DOHH2 (cell line): ENCODE data around the gene IGFL2.
"Not testable (repeated sequence)": the region's sequence is repeated elsewhere in the genome, so short reads cannot be mapped to it uniquely, and the experiment has no call there.

Source experiments
- H3F3A ChIP-seq: fragments of 200-600 bp; sonication (generic), shearing (Covaris generic); 2 replicates; pipeline ENCODE4 v1.6.0; 2016; ENCODE audit warnings: antibody characterized with exemption, mild to moderate bottlenecking; ENCODE audit not compliant: control insufficient read depth, insufficient read depth
- H3K27ac ChIP-seq: fragments of 200-600 bp; sonication (generic); 2 replicates; pipeline ENCODE4 v1.5.1; 2014; ENCODE audit warnings: low read depth, mild to moderate bottlenecking, low read length, moderate library complexity
- H3K27me3 ChIP-seq: fragments of 200-600 bp; sonication (generic); 2 replicates; pipeline ENCODE4 v1.6.1; 2014; ENCODE audit warnings: mild to moderate bottlenecking, low read length, mixed read lengths; ENCODE audit not compliant: control insufficient read depth
- H3K36me3 ChIP-seq: fragments of 200-600 bp; sonication (generic); 2 replicates; pipeline ENCODE4 v1.6.1; 2014; ENCODE audit warnings: mild to moderate bottlenecking, low read length, moderate library complexity, mixed read lengths; ENCODE audit not compliant: control insufficient read depth
- H3K4me1 ChIP-seq: fragments of 200-600 bp; sonication (generic); 2 replicates; pipeline ENCODE4 v1.6.1; 2014; ENCODE audit warnings: mild to moderate bottlenecking, low read length, mixed read lengths; ENCODE audit not compliant: control insufficient read depth
- H3K4me2 ChIP-seq: fragments of 200-600 bp; sonication (generic); 2 replicates; pipeline ENCODE4 v1.6.0; 2014; ENCODE audit warnings: mild to moderate bottlenecking, low read length, moderate library complexity
- H3K4me3 ChIP-seq: fragments of 200-600 bp; sonication (generic); 2 replicates; pipeline ENCODE4 v1.5.1; 2014; ENCODE audit warnings: mild to moderate bottlenecking, low read length, mixed read lengths
- H3K79me2 ChIP-seq: fragments of 200-600 bp; sonication (generic); 2 replicates; pipeline ENCODE4 v1.6.1; 2014; ENCODE audit warnings: mild to moderate bottlenecking, low read length, mixed read lengths; ENCODE audit not compliant: control insufficient read depth
- H3K9me2 ChIP-seq: fragments of 200-600 bp; sonication (generic); replicated peaks from 2 replicates; pipeline ENCODE4 v1.6.1; 2014; ENCODE audit warnings: mild to moderate bottlenecking, low read length, mixed read lengths; ENCODE audit not compliant: control insufficient read depth
- H3K9me3 ChIP-seq: fragments of 200-600 bp; sonication (generic); 2 replicates; pipeline ENCODE4 v1.6.1; 2014; ENCODE audit warnings: antibody characterized with exemption, low read length, mixed read lengths; ENCODE audit not compliant: control insufficient read depth, insufficient read depth
- H4K20me1 ChIP-seq: fragments of 200-600 bp; sonication (generic); 2 replicates; pipeline ENCODE4 v1.6.0; 2014; ENCODE audit warnings: low read depth, mild to moderate bottlenecking, antibody characterized with exemption, low read length, moderate library complexity; ENCODE audit not compliant: control insufficient read depth, insufficient read depth
- CTCF ChIP-seq: fragments of 200-600 bp; sonication (generic); IDR thresholded peaks from one replicate; pipeline ENCODE4 v1.5.1; 2014; ENCODE audit warnings: antibody characterized with exemption, mild to moderate bottlenecking, low read depth, low read length; ENCODE audit not compliant: poor library complexity, severe bottlenecking
- EZH2phosphoT487 ChIP-seq: fragments of 200-600 bp; sonication (generic); IDR thresholded peaks from 2 replicates; pipeline ENCODE4 v1.6.1; 2017; ENCODE audit warnings: borderline replicate concordance, mild to moderate bottlenecking, antibody characterized with exemption, low read length, moderate library complexity, mixed read lengths

Gene IGFL2

GRCh38 chr19:46147791-46148288, at the start of gene IGFL2:
Gene IGFL2 (plus strand): TSS chr19:46148238. CDS start chr19:46148279, 41 bp downstream.
- Histone ChIP-seq H3K27ac (no peak within 1 kb of the TSS), H3K36me3 (no peaks in the 10 kb centered on the region), H3K4me1 (no peaks in the 10 kb centered on the region), H4K20me1 (no peaks in the 10 kb centered on the region), H3K27me3 (peaks cover 35% of the 10 kb centered on the region), H3F3A (no peaks in the 10 kb centered on the region), H3K79me2 (no peaks in the 10 kb centered on the region), H3K4me2 (no peak within 1 kb of the TSS), H3K4me3 (no peak within 1 kb of the TSS), H3K9me3 (no peaks in the 10 kb centered on the region), H3K9me2 (no peaks in the 10 kb centered on the region)
- TF ChIP-seq CTCF (no peak), EZH2phosphoT487 (no peak)

GRCh38 chr19:46100344-46100743, 47.7 kb upstream of the IGFL2 start:
- Histone ChIP-seq H3K4me3 (no peak overlapping the region), H3K9me2 (no peaks in the 10 kb centered on the region), H3K27me3 (0 out of 2 replicates have a peak, but pooled peaks cover 4% of the 10 kb centered on the region), H4K20me1 (no peaks in the 10 kb centered on the region), H3F3A (no peaks in the 10 kb centered on the region), H3K9me3 (no peaks in the 10 kb centered on the region), H3K36me3 (no peaks in the 10 kb centered on the region), H3K4me2 (no peak overlapping the region), H3K4me1 (no peaks in the 10 kb centered on the region), H3K27ac (no peak overlapping the region), H3K79me2 (no peaks in the 10 kb centered on the region)
- TF ChIP-seq CTCF (no peak), EZH2phosphoT487 (no peak)

- Histone ChIP-seq H3K79me2 (no peaks in the 10 kb centered on the region), H3K36me3 (no peaks in the 10 kb centered on the region), H3K27ac (no peak overlapping the region), H3K4me3 (no peak overlapping the region), H3K27me3 (0 out of 2 replicates have a peak, but pooled peaks cover 4% of the 10 kb centered on the region), H3F3A (no peaks in the 10 kb centered on the region), H4K20me1 (no peaks in the 10 kb centered on the region), H3K9me2 (no peaks in the 10 kb centered on the region), H3K4me1 (no peaks in the 10 kb centered on the region), H3K9me3 (no peaks in the 10 kb centered on the region), H3K4me2 (no peak overlapping the region)
- TF ChIP-seq CTCF: no peak
- TF ChIP-seq EZH2phosphoT487: no peak
These were observed 46.7 kb upstream of the IGFL2 start for GRCh38 chr19:46101293-46101692.

- not testable (repeated sequence) for H3F3A ChIP-seq, H3K4me3 ChIP-seq, H3K79me2 ChIP-seq
These were observed 45.7 kb upstream of the IGFL2 start for GRCh38 chr19:46102333-46102732.

More at GRCh38 chr19:46102333-46102732, 45.7 kb upstream of the IGFL2 start:
- not testable (repeated sequence) for H3K36me3 ChIP-seq, H3K9me2 ChIP-seq, H4K20me1 ChIP-seq, H3K27ac ChIP-seq, H3K4me2 ChIP-seq, H3K4me1 ChIP-seq, H3K9me3 ChIP-seq, H3K27me3 ChIP-seq
